ENCODE data around the gene ZSCAN2.
A peak's percentile ranks its signal among the peaks of the same experiment; 100 is the strongest.

ZSCAN2 gene

GRCh38 chr15:84654689-84655453 is 54.1 kb downstream of the ZSCAN2 start:
- DNase-seq, result peak; percentile 89
- H3K9me3 ChIP-seq, result no peaks in the 10 kb centered on the region
- H3K4me1 ChIP-seq, result peaks cover 9% of the 10 kb centered on the region
- H3K36me3 ChIP-seq, result peaks cover 26% of the 10 kb centered on the region
- peak overlapping the region; percentile 99 for H3K4me3 ChIP-seq (ENCODE audit: low read depth, low read length)
- no peaks in the 10 kb centered on the region for H3K27me3 ChIP-seq
- TF ChIP-seq, protein P1, sequence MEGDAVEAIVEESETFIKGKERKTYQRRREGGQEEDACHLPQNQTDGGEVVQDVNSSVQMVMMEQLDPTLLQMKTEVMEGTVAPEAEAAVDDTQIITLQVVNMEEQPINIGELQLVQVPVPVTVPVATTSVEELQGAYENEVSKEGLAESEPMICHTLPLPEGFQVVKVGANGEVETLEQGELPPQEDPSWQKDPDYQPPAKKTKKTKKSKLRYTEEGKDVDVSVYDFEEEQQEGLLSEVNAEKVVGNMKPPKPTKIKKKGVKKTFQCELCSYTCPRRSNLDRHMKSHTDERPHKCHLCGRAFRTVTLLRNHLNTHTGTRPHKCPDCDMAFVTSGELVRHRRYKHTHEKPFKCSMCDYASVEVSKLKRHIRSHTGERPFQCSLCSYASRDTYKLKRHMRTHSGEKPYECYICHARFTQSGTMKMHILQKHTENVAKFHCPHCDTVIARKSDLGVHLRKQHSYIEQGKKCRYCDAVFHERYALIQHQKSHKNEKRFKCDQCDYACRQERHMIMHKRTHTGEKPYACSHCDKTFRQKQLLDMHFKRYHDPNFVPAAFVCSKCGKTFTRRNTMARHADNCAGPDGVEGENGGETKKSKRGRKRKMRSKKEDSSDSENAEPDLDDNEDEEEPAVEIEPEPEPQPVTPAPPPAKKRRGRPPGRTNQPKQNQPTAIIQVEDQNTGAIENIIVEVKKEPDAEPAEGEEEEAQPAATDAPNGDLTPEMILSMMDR (IDR thresholded peaks at IDR 0.05; ENCODE audit: low read depth, low read length), result peak; percentile 76

DNA sequence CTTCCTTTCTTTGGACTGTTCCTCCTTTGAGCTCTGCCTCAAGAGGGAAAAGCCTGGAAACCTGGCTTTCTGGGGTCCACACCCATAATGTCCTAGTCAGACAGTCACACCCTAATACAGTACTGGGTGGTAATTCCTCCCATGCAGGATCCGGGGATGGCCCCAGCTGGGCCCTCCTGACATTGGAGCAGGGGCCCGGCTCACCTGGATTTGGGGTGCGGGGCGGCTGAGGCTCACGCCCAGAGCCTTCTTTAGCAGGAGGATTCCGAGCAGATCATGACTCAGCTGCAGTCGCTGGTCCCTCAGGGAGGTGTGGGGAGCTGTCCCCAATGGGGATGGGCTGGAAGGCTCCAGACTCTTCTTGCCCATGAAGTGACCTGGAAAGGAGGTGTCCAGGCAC is 56.2 kb downstream of the ZSCAN2 start:
- Histone ChIP-seq H3K27me3 (no peaks in the 10 kb centered on the region), H3K4me1 (peaks cover 9% of the 10 kb centered on the region), H3K36me3 (peaks cover 11% of the 10 kb centered on the region), H3K4me3 (ENCODE audit: low read depth, low read length) (no peak overlapping the region; the same call in 1 of the 2 replicates), H3K9me3 (no peaks in the 10 kb centered on the region)
- no peak for DNase-seq
- TF ChIP-seq, protein P1 (IDR thresholded peaks at IDR 0.05; ENCODE audit: low read depth, low read length), result no peak

GRCh38 chr15:84657748-84658079 is 56.9 kb downstream of the ZSCAN2 start:
- Histone ChIP-seq H3K9me3 (no peaks in the 10 kb centered on the region), H3K4me3 (ENCODE audit: low read depth, low read length) (peak overlapping the region; percentile 65), H3K36me3 (peaks cover 4% of the 10 kb centered on the region; the same call in 1 of the 2 replicates), H3K27me3 (no peaks in the 10 kb centered on the region), H3K4me1 (peaks cover 9% of the 10 kb centered on the region)
- TF ChIP-seq, protein P1 (IDR thresholded peaks at IDR 0.05; ENCODE audit: low read depth, low read length), result no peak
- DNase-seq, result no peak

DNA sequence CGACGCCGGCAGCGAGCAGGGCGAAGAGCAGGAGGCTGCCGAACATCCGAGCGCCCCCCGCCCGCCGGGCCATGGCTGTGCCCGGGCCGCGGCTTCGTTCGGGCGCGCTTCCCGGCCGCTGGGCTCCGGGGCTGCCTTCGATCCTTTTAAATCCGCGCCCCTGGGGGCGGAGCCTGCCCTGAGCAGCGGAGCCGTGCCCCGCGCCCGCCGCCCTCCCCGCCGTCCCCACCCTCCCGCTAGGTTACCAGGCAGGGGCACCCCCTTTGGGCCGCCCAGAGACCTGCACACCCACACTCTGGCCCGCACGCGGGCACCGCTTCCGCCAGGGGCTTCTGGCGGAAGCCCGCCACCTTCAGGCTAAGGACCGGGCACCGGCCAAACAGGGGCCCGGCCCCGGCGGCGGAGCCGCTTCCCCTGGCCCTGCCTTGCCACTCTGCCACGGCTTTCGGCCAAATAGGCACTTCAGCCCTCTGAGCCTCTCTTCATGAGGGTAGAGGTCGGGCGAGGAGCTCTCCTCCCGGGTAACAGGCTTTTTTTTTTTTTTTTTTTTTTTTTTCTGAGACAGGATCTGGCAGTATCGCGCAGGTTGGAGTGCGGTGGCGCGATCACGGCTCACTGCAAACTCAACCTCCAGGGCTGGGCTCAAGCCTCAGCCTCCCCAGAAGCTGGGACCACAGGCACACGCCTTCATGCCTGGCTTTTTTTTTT is 57.4 kb downstream of the ZSCAN2 start, which contains the start of gene NMB:
Gene NMB, minus strand, starts transcription at position 120 of the 708 bp plus-strand sequence. Its CDS starts 47 bp downstream, at position 73.
- Histone ChIP-seq H3K36me3 (no peaks in the 10 kb centered on the region), H3K4me1 (peaks cover 8% of the 10 kb centered on the region), H3K27me3 (no peaks in the 10 kb centered on the region), H3K4me3 (ENCODE audit: low read depth, low read length) (peak within 1 kb of the TSS; percentile 65), H3K9me3 (no peaks in the 10 kb centered on the region)
- peak; percentile 96 for DNase-seq
- TF ChIP-seq, protein P1 (IDR thresholded peaks at IDR 0.05; ENCODE audit: low read depth, low read length), result peak; percentile 60

DNA sequence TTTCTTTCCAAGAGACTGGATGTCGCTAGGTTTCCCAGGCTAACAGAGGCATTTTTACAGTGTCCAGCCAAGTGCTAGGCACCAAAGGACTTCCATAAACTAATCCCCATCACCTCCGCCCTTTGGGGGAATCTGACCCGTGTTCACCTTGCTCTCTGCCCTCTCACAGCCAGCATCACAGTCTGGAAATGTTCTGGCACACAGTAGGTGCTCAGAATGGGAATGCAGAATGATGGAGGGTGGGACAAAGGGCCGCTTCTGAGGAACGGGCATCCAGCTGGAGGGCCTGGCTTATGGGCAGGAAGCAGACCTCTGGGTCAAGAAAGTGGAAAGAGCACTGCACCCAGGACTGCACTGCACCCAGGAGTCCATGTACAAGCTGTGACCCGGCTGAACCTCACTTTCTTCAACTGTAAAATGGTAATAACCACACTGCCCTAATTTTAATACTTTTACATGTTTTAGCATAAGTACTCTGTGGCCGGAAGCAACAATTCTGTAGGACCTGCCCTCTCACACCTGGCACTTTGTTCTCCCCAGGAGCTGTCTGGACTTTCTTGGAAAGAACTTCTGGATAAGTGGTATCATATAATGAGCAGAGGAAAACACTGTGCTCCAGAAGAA is 58.1 kb downstream of the ZSCAN2 start:
- TF ChIP-seq, protein P1 (IDR thresholded peaks at IDR 0.05; ENCODE audit: low read depth, low read length), result no peak
- Histone ChIP-seq H3K4me3 (ENCODE audit: low read depth, low read length) (peak overlapping the region; percentile 65), H3K9me3 (no peaks in the 10 kb centered on the region), H3K4me1 (peaks cover 6% of the 10 kb centered on the region; the same call in 1 of the 2 replicates), H3K36me3 (no peaks in the 10 kb centered on the region), H3K27me3 (no peaks in the 10 kb centered on the region)
- DNase-seq, result no peak
